Measurements from ENCODE around the gene FOXL3.

FOXL3 gene

GRCh38 chr7:338295-339061 is 48.5 kb downstream of the FOXL3 start:
- DNase-seq (ENCODE audit: low read depth) = no peak

GRCh38 chr7:339062-339342 is 49.0 kb downstream of the FOXL3 start:
- DNase-seq (ENCODE audit: low read depth) = no peak

GRCh38 chr7:339696-340095 is 49.7 kb downstream of the FOXL3 start:
- no peak for DNase-seq (ENCODE audit: low read depth)

GRCh38 chr7:340200-340937 is 50.4 kb downstream of the FOXL3 start:
- DNase-seq (ENCODE audit: low read depth) = no peak
